Endothelial cell of umbilical vein (primary cell): ENCODE results near the gene KIDINS220. TPM values are rescaled to one million over a fixed set of nuclear protein-coding genes. Genes with fewer than 3 reads are reported as not detected.

Source experiments
- BruUV-seq: library from RNA; stranded (reverse); fragments of 400-500 nt; replicated peaks from 2 replicates; lab custom pipeline; 2021; lab: Mats Ljungman, UMichigan
- CTCF ChIA-PET: fragments of 300-600, 350-600 bp; sonication (Branson Sonifier 250); formaldehyde crosslinking; loops from one replicate; lab custom pipeline; 2021; ENCODE audit warnings: antibody characterized with exemption, inconsistent platforms; lab: Charles Lee
- POLR2A ChIA-PET: fragments of 300-600, 350-600 bp; sonication (Branson Sonifier 250); formaldehyde crosslinking; loops from one replicate; lab custom pipeline; 2021; ENCODE audit warnings: antibody characterized with exemption, inconsistent platforms; lab: Charles Lee
- DNase-seq: peaks from one replicate; pipeline ENCODE4 v3.0.0-alpha.2; 2011; ENCODE audit warnings: low read depth, low spot score
- FAIRE-seq: peaks from 2 replicates; lab custom pipeline; 2011; peaks lifted over from hg19 to GRCh38; lab: Jason Lieb, UNC
- H2AFZ ChIP-seq: 2 replicates; pipeline ENCODE4 v1.6.0; 2012; ENCODE audit warnings: low read depth, low read length, control low read depth, inconsistent platforms
- H3K27ac ChIP-seq: 2 replicates; pipeline ENCODE4 v1.5.1; 2011; ENCODE audit warnings: low read depth, mild to moderate bottlenecking, control low read depth, low read length, moderate library complexity; ENCODE audit not compliant: insufficient read depth
- H3K27me3 ChIP-seq, 2 experiments: 2 replicates each; pipeline versions ENCODE4 v1.6.0 to v1.6.1; 2011; ENCODE audit warnings: low read length in 2 of 2, mixed read lengths in 1 of 2; ENCODE audit not compliant: control insufficient read depth in 2 of 2, insufficient read depth in 2 of 2
- H3K36me3 ChIP-seq, 2 experiments: 2 replicates in 1 of 2; 3 replicates in 1 of 2; pipeline ENCODE4 v1.5.1; 2011; ENCODE audit warnings: low read length in 2 of 2, mild to moderate bottlenecking in 1 of 2, moderate library complexity in 1 of 2; ENCODE audit not compliant: control insufficient read depth in 2 of 2, insufficient read depth in 2 of 2; ENCODE audit errors: extremely low read depth in 1 of 2
- H3K4me1 ChIP-seq: 3 replicates; pipeline ENCODE4 v1.5.1; 2011; ENCODE audit warnings: mild to moderate bottlenecking, low read length; ENCODE audit not compliant: control insufficient read depth, insufficient read depth; ENCODE audit errors: extremely low read depth
- H3K4me2 ChIP-seq: 2 replicates; pipeline ENCODE4 v1.6.1; 2011; ENCODE audit warnings: low read length, control low read depth, mixed read lengths; ENCODE audit not compliant: insufficient read depth
- H3K4me3 ChIP-seq, 3 experiments: fragments of 200-600 bp in 1 of 3; sonication (generic), shearing (Covaris generic) in 1 of 3; replicated peaks in 1 of 3; 2 replicates each; pipeline ENCODE4 v1.5.1; 2011 to 2016; ENCODE audit warnings: control low read depth in 3 of 3, low read length in 3 of 3, mild to moderate bottlenecking in 2 of 3, inconsistent platforms in 1 of 3, low read depth in 1 of 3, moderate library complexity in 1 of 3; ENCODE audit not compliant: insufficient read depth in 1 of 3
- H3K79me2 ChIP-seq: 2 replicates; pipeline ENCODE4 v1.6.0; 2012; ENCODE audit warnings: low read length, inconsistent platforms; ENCODE audit not compliant: control insufficient read depth, insufficient read depth
- H3K9ac ChIP-seq: replicated peaks from 2 replicates; pipeline ENCODE3; 2011; ENCODE audit warnings: low read length, control low read depth; ENCODE audit not compliant: insufficient read depth; ENCODE audit errors: extremely low read depth
- H3K9me1 ChIP-seq: replicated peaks from 3 replicates; pipeline ENCODE4 v1.6.0; 2011; ENCODE audit warnings: mild to moderate bottlenecking, low read length; ENCODE audit not compliant: control insufficient read depth, insufficient read depth; ENCODE audit errors: extremely low read depth
- H3K9me3 ChIP-seq: replicated peaks from 2 replicates; pipeline ENCODE4 v1.5.1; 2012; ENCODE audit warnings: low read length, inconsistent platforms; ENCODE audit not compliant: control insufficient read depth, insufficient read depth
- H4K20me1 ChIP-seq: replicated peaks from 2 replicates; pipeline ENCODE3; 2011; ENCODE audit warnings: mild to moderate bottlenecking, low read length; ENCODE audit not compliant: control insufficient read depth, insufficient read depth; ENCODE audit errors: extremely low read depth
- CTCF ChIP-seq, 2 donors: IDR thresholded peaks; 1 replicate in 1 of 2; 2 replicates in 1 of 2; pipeline ENCODE4 v1.5.1; 2011; ENCODE audit warnings: low read length in 2 of 2, mild to moderate bottlenecking in 2 of 2, moderate library complexity in 2 of 2, control low read depth in 1 of 2, inconsistent platforms in 1 of 2, low read depth in 1 of 2; ENCODE audit not compliant: insufficient read depth in 1 of 2; ENCODE audit errors: extremely low read depth in 1 of 2
- EZH2 ChIP-seq: IDR thresholded peaks from 2 replicates; pipeline ENCODE4 v1.6.1; 2012; ENCODE audit warnings: borderline replicate concordance, low read depth, mild to moderate bottlenecking, moderate library complexity, low read length, inconsistent platforms; ENCODE audit not compliant: severe bottlenecking
- FOS ChIP-seq: IDR thresholded peaks from 2 replicates; pipeline ENCODE4 v1.6.1; 2011; ENCODE audit warnings: mild to moderate bottlenecking, low read length, moderate library complexity, borderline replicate concordance; ENCODE audit not compliant: insufficient read depth
- MAX ChIP-seq: IDR thresholded peaks from 2 replicates; pipeline ENCODE4 v1.6.1; 2011; ENCODE audit not compliant: insufficient read depth, insufficient read length
- MYC ChIP-seq: IDR thresholded peaks from one replicate; pipeline ENCODE4 v1.6.1; 2011; ENCODE audit warnings: mild to moderate bottlenecking, low read depth, low read length
- POLR2AphosphoS5 ChIP-seq: IDR thresholded peaks from 2 replicates; pipeline ENCODE4 v1.6.1; 2012; ENCODE audit warnings: low read depth, mild to moderate bottlenecking, control low read depth, low read length, moderate library complexity; ENCODE audit not compliant: insufficient read depth
- dilution Hi-C: fragments of 300-500 bp; cut with MboI; formaldehyde crosslinking; loops from one replicate; pipeline ENCODE4 v1.15.0; 2019; ENCODE audit warnings: low sequenced_read_pairs; ENCODE audit not compliant: extremely low pct_ligation_motif_present
- intact Hi-C: fragments of 100-400 bp; cut with micrococcal nuclease; formaldehyde crosslinking; loops from one replicate; pipeline ENCODE4 v1.10.0; 2022
- polyA plus RNA-seq, 4 experiments: library from polyadenylated mRNA; depleted of rRNA in 3 of 4; stranded (reverse) in 3 of 4; unstranded in 1 of 4; fragments of >200 nt; gene quantifications; 2 replicates each; pipeline versions ENCODE4 v1.2.1 to v1.2.3, GENCODE V29; 2011 to 2012; ENCODE audit warnings: missing spikeins in 1 of 4
- total RNA-seq: library from RNA; stranded (reverse); gene quantifications from 2 replicates; pipeline ENCODE4 v1.2.3, GENCODE V29; 2021

Gene KIDINS220
- total and polyA plus RNA-seq, 2 donors (not counting 3 experiments of a cell fraction or from before 2014, with no cell fraction given): 33.9 to 41.3 TPM

- no peak overlapping the region for H3K9ac ChIP-seq
- no peaks in the 10 kb centered on the region for H3K4me1 ChIP-seq
- no peaks in the 10 kb centered on the region for H4K20me1 ChIP-seq
- intact Hi-C loops (no loop called here), dilution Hi-C loops (no loop called here)
- no TSS peak for BruUV-seq
- no peaks in the 10 kb centered on the region for H3K27me3 ChIP-seq
- CTCF ChIA-PET: interaction anchor here (0.5 kb wide), 1 partner anchor 251 kb away, joined by 4 read pairs; no protein-coding TSS in a partner anchor
- FAIRE-seq (no peak), DNase-seq (no peak)
- no peaks in the 10 kb centered on the region for H3K9me1 ChIP-seq
- no peaks in the 10 kb centered on the region for H3K79me2 ChIP-seq
- no peaks in the 10 kb centered on the region for H3K9me3 ChIP-seq
- no peaks in the 10 kb centered on the region for H3K36me3 ChIP-seq
- TF ChIP-seq CTCF (IDR thresholded peaks at IDR 0.05; ENCODE audit: extremely low read depth in 1 of 2, insufficient read depth in 1 of 2, low read depth in 1 of 2, low read length in 2 of 2) (no peak), POLR2AphosphoS5 (no peak), MAX (no peak), MYC (no peak), EZH2 (no peak), FOS (no peak)
- no peak overlapping the region for H3K4me2 ChIP-seq
- H2AFZ ChIP-seq: no peak overlapping the region
- POLR2A ChIA-PET: no interaction called here
- no peak overlapping the region for H3K27ac ChIP-seq
- no peak overlapping the region for H3K4me3 ChIP-seq
Measured at GRCh38 chr2:8885449-8886201, 48.2 kb upstream of the KIDINS220 start.
